ENCODE measurements around the gene KIF1B. TPM values are rescaled to one million over a fixed set of nuclear protein-coding genes. Genes with fewer than 3 reads are reported as not detected.
A peak's percentile ranks its signal among the peaks of the same experiment; 100 is the strongest.
"Not testable (repeated sequence)": the region's sequence is repeated elsewhere in the genome, so short reads cannot be mapped to it uniquely, and the experiment has no call there.

Gene KIF1B
- polyA plus RNA-seq, 1 donor, result 23.8 TPM

DNA sequence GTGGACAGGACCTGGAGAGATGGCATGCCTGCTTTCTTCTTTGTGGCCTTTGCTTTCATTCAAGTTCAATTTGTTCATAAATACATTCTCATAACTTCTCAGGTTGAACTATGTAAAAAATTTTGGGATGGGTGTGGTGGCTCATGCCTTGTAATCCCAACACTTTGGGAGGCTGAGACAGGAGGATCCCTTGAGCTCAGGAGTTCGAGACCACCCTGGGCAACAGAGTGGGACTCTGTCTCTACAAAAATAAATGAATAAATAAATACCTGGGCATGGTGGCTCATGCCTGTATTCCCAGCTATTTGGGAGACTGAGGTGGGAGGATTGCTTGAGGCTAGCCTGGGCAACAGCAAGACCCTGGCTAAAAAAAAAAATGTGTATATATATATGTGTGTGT lies 2.1 kb downstream of the KIF1B start:
- Histone ChIP-seq H3K27me3 (ENCODE audit: control insufficient read depth, insufficient read depth, low read length) (no peaks in the 10 kb centered on the region), H3K4me3 (ENCODE audit: low read length) (no peak overlapping the region), H3K27ac (ENCODE audit: low read length) (peak overlapping the region; percentile 92), H3K36me3 (ENCODE audit: control insufficient read depth, insufficient read depth, low read length) (no peaks in the 10 kb centered on the region), H3K4me1 (ENCODE audit: control insufficient read depth, insufficient read depth, low read length) (peaks cover 9% of the 10 kb centered on the region), H3K9me3 (ENCODE audit: control insufficient read depth, low read depth, low read length) (no peaks in the 10 kb centered on the region)
- no CpG with 5 or more reads among the region's 1 CpG for WGBS (ENCODE audit: insufficient coverage, low lambda C conversion rate)
- no peak for DNase-seq

- Histone ChIP-seq H3K4me1 (ENCODE audit: control insufficient read depth, insufficient read depth, low read length) (peaks cover 9% of the 10 kb centered on the region), H3K27me3 (ENCODE audit: control insufficient read depth, insufficient read depth, low read length) (no peaks in the 10 kb centered on the region), H3K9me3 (ENCODE audit: control insufficient read depth, low read depth, low read length) (no peaks in the 10 kb centered on the region), H3K4me3 (ENCODE audit: low read length) (no peak overlapping the region), H3K27ac (ENCODE audit: low read length) (no peak overlapping the region), H3K36me3 (ENCODE audit: control insufficient read depth, insufficient read depth, low read length) (no peaks in the 10 kb centered on the region)
- DNase-seq, result no peak
- 64% methylated on average over 3 of the region's 3 CpGs for WGBS (ENCODE audit: insufficient coverage, low lambda C conversion rate)
Measured at GRCh38 chr1:10213186-10213705, 2.9 kb downstream of the KIF1B start.

GRCh38 chr1:10216090-10216749 lies 5.8 kb downstream of the KIF1B start:
- no peak for DNase-seq
- peaks cover 9% of the 10 kb centered on the region for H3K4me1 ChIP-seq (ENCODE audit: control insufficient read depth, insufficient read depth, low read length)
- H3K36me3 ChIP-seq (ENCODE audit: control insufficient read depth, insufficient read depth, low read length), result no peaks in the 10 kb centered on the region
- no peak overlapping the region for H3K4me3 ChIP-seq (ENCODE audit: low read length)
- no peaks in the 10 kb centered on the region for H3K27me3 ChIP-seq (ENCODE audit: control insufficient read depth, insufficient read depth, low read length)
- 96% methylated on average over 3 of the region's 7 CpGs for WGBS (ENCODE audit: insufficient coverage, low lambda C conversion rate)
- no peaks in the 10 kb centered on the region for H3K9me3 ChIP-seq (ENCODE audit: control insufficient read depth, low read depth, low read length)
- no peak overlapping the region for H3K27ac ChIP-seq (ENCODE audit: low read length)

- Histone ChIP-seq H3K9me3 (ENCODE audit: control insufficient read depth, low read depth, low read length) (no peaks in the 10 kb centered on the region), H3K36me3 (ENCODE audit: control insufficient read depth, insufficient read depth, low read length) (no peaks in the 10 kb centered on the region), H3K27me3 (ENCODE audit: control insufficient read depth, insufficient read depth, low read length) (no peaks in the 10 kb centered on the region), H3K4me3 (ENCODE audit: low read length) (no peak overlapping the region), H3K4me1 (ENCODE audit: control insufficient read depth, insufficient read depth, low read length) (no peaks in the 10 kb centered on the region), H3K27ac (ENCODE audit: low read length) (no peak overlapping the region)
- 65% methylated on average over 2 of the region's 5 CpGs for WGBS (ENCODE audit: insufficient coverage, low lambda C conversion rate)
- no peak for DNase-seq
Measured at GRCh38 chr1:10217748-10218441, 7.5 kb downstream of the KIF1B start.

- H3K36me3 ChIP-seq (ENCODE audit: control insufficient read depth, insufficient read depth, low read length), result no peaks in the 10 kb centered on the region
- no peaks in the 10 kb centered on the region for H3K9me3 ChIP-seq (ENCODE audit: control insufficient read depth, low read depth, low read length)
- no peaks in the 10 kb centered on the region for H3K4me1 ChIP-seq (ENCODE audit: control insufficient read depth, insufficient read depth, low read length)
- no peak overlapping the region for H3K4me3 ChIP-seq (ENCODE audit: low read length)
- no peaks in the 10 kb centered on the region for H3K27me3 ChIP-seq (ENCODE audit: control insufficient read depth, insufficient read depth, low read length)
- DNase-seq, result no peak
- no peak overlapping the region for H3K27ac ChIP-seq (ENCODE audit: low read length)
Measured at GRCh38 chr1:10220200-10220599, 9.8 kb downstream of the KIF1B start.

- not testable (repeated sequence) for DNase-seq; H3K27ac ChIP-seq (ENCODE audit: low read length); H3K36me3 ChIP-seq (ENCODE audit: control insufficient read depth, insufficient read depth, low read length); H3K4me1 ChIP-seq (ENCODE audit: control insufficient read depth, insufficient read depth, low read length); H3K4me3 ChIP-seq (ENCODE audit: low read length); H3K27me3 ChIP-seq (ENCODE audit: control insufficient read depth, insufficient read depth, low read length); H3K9me3 ChIP-seq (ENCODE audit: control insufficient read depth, low read depth, low read length)
- 100% methylated on average over 1 of the region's 6 CpGs for WGBS (ENCODE audit: insufficient coverage, low lambda C conversion rate)
Measured at GRCh38 chr1:10220657-10221056, 10.3 kb downstream of the KIF1B start.

DNA sequence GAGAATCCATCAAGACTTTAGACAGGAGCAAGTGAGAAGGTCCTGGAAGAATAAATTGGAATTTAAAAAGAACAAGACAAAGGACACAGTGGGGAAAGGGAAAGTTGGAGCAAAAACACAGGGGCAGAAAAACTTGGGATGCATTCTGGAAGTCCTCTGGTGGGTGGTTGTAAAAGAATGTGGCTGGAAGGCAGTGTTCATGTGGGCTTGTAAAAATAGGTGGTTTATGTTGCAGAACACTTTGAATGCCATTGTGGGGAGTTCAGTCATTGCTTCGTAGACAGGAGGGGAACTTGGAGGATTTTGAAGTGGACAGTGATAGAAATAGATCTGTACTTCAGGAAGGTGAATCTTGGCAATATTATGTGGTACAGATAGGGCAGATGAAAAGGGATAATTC lies 15.2 kb downstream of the KIF1B start:
- Histone ChIP-seq H3K9me3 (ENCODE audit: control insufficient read depth, low read depth, low read length) (no peaks in the 10 kb centered on the region), H3K27ac (ENCODE audit: low read length) (no peak overlapping the region), H3K27me3 (ENCODE audit: control insufficient read depth, insufficient read depth, low read length) (no peaks in the 10 kb centered on the region), H3K4me3 (ENCODE audit: low read length) (no peak overlapping the region), H3K36me3 (ENCODE audit: control insufficient read depth, insufficient read depth, low read length) (no peaks in the 10 kb centered on the region), H3K4me1 (ENCODE audit: control insufficient read depth, insufficient read depth, low read length) (no peaks in the 10 kb centered on the region)
- WGBS (ENCODE audit: insufficient coverage, low lambda C conversion rate), result 50% methylated on average over 1 of the region's 1 CpG
- DNase-seq, result no peak

DNA sequence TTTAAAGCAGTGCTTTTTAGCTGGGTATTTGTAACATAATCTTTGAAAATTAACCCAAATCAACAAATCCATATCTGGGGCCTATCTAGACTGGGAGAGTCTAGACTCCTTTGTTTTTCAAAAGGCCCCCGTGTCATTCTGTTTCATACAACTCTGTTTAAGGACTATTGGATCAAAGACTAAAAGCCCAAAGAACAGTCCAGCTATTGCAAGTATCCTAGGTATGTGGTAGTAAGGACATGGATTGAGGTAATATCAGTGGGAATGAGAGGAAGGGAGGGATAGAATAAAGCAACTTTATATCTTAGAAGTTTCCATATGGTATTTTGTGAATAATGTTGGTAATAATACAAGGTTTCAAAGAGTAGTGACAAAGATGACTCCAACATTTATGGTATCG lies 18.2 kb downstream of the KIF1B start:
- Histone ChIP-seq H3K4me1 (ENCODE audit: control insufficient read depth, insufficient read depth, low read length) (no peaks in the 10 kb centered on the region), H3K27ac (ENCODE audit: low read length) (no peak overlapping the region), H3K36me3 (ENCODE audit: control insufficient read depth, insufficient read depth, low read length) (peaks cover 4% of the 10 kb centered on the region), H3K27me3 (ENCODE audit: control insufficient read depth, insufficient read depth, low read length) (no peaks in the 10 kb centered on the region), H3K9me3 (ENCODE audit: control insufficient read depth, low read depth, low read length) (no peaks in the 10 kb centered on the region), H3K4me3 (ENCODE audit: low read length) (no peak overlapping the region)
- WGBS (ENCODE audit: insufficient coverage, low lambda C conversion rate), result 100% methylated on average over 1 of the region's 2 CpGs
- no peak for DNase-seq

DNA sequence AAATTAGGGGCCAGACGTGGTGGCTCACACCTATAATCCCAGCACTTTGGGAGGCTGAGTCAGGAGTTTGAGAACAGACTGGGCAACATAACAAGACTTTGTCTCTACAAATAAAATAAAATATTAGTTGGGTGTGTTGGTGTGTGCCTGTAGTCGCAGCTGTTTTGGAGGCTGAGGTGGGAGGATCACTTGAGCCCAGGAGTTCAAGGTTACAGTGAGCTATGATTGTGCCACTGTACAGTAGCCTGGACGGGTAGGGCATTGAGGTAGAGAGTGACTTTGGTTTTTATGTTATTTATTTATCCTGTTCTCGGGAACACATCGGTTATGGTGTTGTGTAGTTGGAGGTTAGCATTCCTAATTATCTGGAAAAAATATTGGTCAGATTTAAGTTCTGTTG lies 19.5 kb downstream of the KIF1B start:
- Histone ChIP-seq H3K36me3 (ENCODE audit: control insufficient read depth, insufficient read depth, low read length) (peaks cover 5% of the 10 kb centered on the region), H3K27me3 (ENCODE audit: control insufficient read depth, insufficient read depth, low read length) (no peaks in the 10 kb centered on the region), H3K4me1 (ENCODE audit: control insufficient read depth, insufficient read depth, low read length) (no peaks in the 10 kb centered on the region), H3K9me3 (ENCODE audit: control insufficient read depth, low read depth, low read length) (no peaks in the 10 kb centered on the region), H3K27ac (ENCODE audit: low read length) (no peak overlapping the region), H3K4me3 (ENCODE audit: low read length) (no peak overlapping the region)
- 100% methylated on average over 2 of the region's 5 CpGs for WGBS (ENCODE audit: insufficient coverage, low lambda C conversion rate)
- DNase-seq, result no peak

- DNase-seq, result no peak
- H3K4me3 ChIP-seq (ENCODE audit: low read length), result no peak overlapping the region
- H3K9me3 ChIP-seq (ENCODE audit: control insufficient read depth, low read depth, low read length), result no peaks in the 10 kb centered on the region
- 40% methylated on average over 1 of the region's 5 CpGs for WGBS (ENCODE audit: insufficient coverage, low lambda C conversion rate)
- H3K36me3 ChIP-seq (ENCODE audit: control insufficient read depth, insufficient read depth, low read length), result peaks cover 5% of the 10 kb centered on the region
- H3K4me1 ChIP-seq (ENCODE audit: control insufficient read depth, insufficient read depth, low read length), result no peaks in the 10 kb centered on the region
- H3K27ac ChIP-seq (ENCODE audit: low read length), result no peak overlapping the region
- no peaks in the 10 kb centered on the region for H3K27me3 ChIP-seq (ENCODE audit: control insufficient read depth, insufficient read depth, low read length)
Measured at GRCh38 chr1:10232163-10232562, 21.8 kb downstream of the KIF1B start.

Data from large intestine (tissue), 3 donors.